Fibroblast of villous mesenchyme (primary cell): ENCODE data around the gene HDAC3. TPM values are rescaled to one million over a fixed set of nuclear protein-coding genes. Genes with fewer than 3 reads are reported as not detected.

Source experiments
- DNase-seq: peaks from one replicate; pipeline ENCODE4 v3.0.0-alpha.2; 2010; ENCODE audit warnings: low read depth
- H3K4me3 ChIP-seq: 2 replicates; pipeline ENCODE4 v1.5.1; 2011; ENCODE audit warnings: low read depth, mild to moderate bottlenecking, low read length
- CTCF ChIP-seq: IDR thresholded peaks from 2 replicates; pipeline ENCODE4 v1.5.1; 2012; ENCODE audit warnings: low read depth, mild to moderate bottlenecking, low read length; ENCODE audit not compliant: insufficient read depth
- total RNA-seq: library from RNA; depleted of rRNA; stranded (reverse); fragments of >200 nt; gene quantifications from 2 replicates; pipeline ENCODE4 v1.2.3, GENCODE V29; 2012

The HDAC3 gene
- total RNA-seq: 49.0 and 53.5 TPM in 2 replicates

GRCh38 chr5:141636413-141637122 lies at the start of gene HDAC3, which contains the start of gene RELL2:
HDAC3 (minus strand) TSS chr5:141636849; CDS start chr5:141636790, 59 bp downstream.
RELL2 (plus strand) TSS chr5:141636997; CDS start chr5:141638226, 1,229 bp downstream.
- no peak for TF ChIP-seq CTCF
- peak; percentile 87 for DNase-seq
- peak within 1 kb of the TSS; percentile 99 for H3K4me3 ChIP-seq

- no peak for DNase-seq
- H3K4me3 ChIP-seq: no peak overlapping the region
- no peak for TF ChIP-seq CTCF
Observed at GRCh38 chr5:141685591-141685990, 48.9 kb upstream of the HDAC3 start.

DNA sequence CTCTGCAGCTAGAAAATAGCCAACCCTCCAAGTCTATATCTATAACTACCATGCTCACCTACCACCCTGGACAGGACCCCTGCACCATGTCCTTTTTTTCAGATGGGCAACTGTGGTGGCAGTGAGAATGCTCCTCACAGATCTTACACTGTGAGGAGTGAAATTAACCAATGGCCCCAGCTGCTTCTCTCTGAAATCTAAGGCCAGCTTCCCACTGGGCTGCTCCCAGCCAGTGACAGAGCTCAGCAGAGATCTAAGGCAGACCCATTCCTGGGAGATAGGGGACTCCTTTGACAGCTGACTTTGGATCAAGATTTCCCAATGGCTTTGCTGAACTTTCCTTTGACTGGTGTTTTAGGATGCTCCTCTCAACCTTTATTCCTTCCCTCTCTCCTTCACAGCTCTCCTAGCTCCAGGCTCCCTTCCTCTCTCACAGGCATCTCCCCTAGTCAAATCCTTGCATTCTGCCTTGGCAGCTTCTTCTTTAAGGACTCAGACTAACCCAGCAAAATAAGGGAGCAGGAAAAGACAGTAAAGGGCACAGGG lies 47.0 kb upstream of the HDAC3 start:
- DNase-seq: no peak
- no peak for TF ChIP-seq CTCF
- H3K4me3 ChIP-seq: no peak overlapping the region

GRCh38 chr5:141681695-141682641 lies 45.3 kb upstream of the HDAC3 start, which contains the start of gene ARAP3:
ARAP3 (minus strand) TSS chr5:141682230; CDS start chr5:141680486, 1,744 bp downstream.
- TF ChIP-seq CTCF: no peak
- DNase-seq: peak; percentile 91
- peak within 1 kb of the TSS; percentile 59 for H3K4me3 ChIP-seq

DNA sequence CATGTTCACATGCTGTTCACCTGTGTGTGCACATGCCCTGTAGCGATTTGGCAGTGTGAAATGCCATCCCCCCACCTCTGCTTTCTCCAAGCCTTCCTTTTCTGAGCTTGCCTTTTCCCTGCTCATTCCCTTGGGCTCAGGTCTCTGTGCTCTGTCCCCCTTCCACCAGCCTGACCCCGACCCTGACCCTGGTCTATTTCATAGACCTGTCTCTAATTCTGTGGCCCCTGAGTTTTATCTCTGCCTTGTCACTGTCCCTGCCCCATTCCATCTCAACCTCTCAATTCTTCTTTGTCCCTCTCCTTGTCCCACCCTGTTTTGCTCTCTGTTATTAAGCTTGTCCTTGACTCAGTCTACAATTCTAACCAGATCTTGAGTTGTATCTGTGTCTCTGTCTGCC lies 44.6 kb upstream of the HDAC3 start:
- TF ChIP-seq CTCF: no peak
- H3K4me3 ChIP-seq: peak overlapping the region; percentile 59

GRCh38 chr5:141680751-141681201 lies 44.1 kb upstream of the HDAC3 start:
- peak; percentile 20 for DNase-seq

More for the DNA sequence above, 44.6 kb upstream of the HDAC3 start:
- no peak for DNase-seq

More at GRCh38 chr5:141680751-141681201, 44.1 kb upstream of the HDAC3 start:
- TF ChIP-seq CTCF: no peak
- peak overlapping the region; percentile 59 for H3K4me3 ChIP-seq
